HuH-7 (cell line): ENCODE data around the gene DPT.

Experiments used
- DNase-seq: peaks from one replicate; pipeline ENCODE4 v3.0.0; 2011; ENCODE audit warnings: low spot score

DPT gene

DNA sequence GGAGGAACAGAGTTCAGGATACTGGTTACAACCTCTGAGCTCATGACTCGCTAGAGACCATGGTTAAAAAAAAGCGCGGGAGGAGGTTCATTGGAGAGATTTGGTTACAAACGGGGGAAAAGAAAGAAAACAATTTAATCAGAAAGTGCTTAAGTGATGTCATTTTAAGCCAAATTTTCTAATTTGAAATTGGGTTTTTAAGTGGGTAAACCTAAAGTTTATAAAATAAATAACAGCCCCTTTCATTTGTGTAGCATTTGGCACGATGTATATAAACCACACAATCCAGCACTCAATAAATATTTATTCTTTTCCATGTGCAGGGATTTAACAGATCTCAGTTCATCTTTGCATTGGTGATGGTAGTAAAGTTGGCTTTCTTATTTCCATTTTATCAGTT lies 7.0 kb upstream of the DPT start:
- DNase-seq, result no peak

DNA sequence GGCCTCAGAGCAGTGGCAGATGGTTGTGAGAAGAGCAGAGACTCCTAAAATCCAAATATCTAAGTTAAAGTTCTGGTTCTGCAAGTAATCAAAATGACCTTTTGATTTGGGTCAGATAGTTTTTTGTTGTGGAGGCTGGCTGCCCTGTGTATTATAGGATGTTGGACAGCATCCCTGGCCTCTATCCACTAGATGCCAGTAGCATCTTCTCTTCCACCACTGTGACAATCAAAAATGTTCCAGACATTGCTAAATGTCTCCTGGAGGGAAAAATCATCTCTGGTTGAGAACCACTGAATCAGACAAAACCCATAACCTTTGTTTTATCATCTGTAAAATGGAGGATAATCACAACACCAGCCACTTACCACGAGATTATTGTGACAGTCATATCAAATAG lies 5.9 kb upstream of the DPT start:
- DNase-seq, result no peak

DNA sequence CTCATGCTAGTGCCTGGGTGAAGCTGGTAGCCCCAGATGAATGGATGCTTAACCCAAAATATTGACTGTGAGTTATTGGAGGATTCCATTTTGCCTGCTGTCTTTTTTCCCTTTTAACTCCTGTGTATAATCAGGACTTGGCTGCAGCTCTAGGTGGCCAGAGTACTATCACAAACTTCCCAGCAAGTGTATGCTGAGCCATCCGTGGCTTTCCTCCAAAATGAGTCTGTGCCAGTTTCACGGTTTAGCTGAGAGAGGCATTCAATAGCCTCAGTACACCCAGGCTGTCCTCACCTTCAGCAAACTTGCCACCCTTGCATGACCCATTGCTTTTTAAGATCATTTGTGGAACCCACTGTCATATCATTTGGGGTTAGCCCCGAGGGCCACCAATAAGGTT lies 5.3 kb upstream of the DPT start:
- no peak for DNase-seq

DNA sequence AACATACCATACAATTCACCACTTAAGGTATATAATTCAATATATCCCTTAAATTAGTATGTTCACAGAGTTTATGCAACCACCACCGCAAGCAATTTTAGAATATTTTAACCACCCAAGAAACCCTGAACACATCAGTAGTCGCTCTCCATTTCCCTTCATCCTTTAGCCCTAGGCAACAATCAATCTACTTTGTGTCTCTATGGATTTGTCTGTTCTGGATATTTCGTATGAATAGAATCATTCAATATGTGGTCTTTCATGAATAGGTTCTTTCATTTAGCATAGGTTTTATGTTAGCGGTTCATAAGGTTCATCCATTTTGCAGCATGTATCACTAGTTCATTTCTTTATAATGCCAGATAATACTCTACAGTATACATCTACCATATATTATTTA lies 4.2 kb upstream of the DPT start:
- no peak for DNase-seq

DNA sequence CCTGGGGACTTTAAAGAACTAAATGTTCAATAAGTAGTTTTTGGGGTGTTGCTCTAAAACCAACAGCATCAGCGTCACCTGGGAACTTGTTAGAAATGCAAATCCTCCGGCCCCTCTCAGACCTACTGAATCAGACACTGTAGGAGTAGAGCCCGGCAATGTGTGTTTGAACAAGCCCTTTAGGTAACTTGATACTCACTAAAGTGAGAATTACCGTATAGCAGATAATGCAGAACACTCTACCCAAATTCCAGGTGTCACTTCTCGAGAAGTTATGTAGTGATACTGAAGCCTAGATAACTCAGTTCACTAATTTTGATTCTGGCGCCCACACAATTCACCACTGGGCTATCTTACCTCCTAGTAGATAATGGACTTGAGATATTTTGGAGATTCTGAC lies 3.7 kb upstream of the DPT start:
- no peak for DNase-seq

DNA sequence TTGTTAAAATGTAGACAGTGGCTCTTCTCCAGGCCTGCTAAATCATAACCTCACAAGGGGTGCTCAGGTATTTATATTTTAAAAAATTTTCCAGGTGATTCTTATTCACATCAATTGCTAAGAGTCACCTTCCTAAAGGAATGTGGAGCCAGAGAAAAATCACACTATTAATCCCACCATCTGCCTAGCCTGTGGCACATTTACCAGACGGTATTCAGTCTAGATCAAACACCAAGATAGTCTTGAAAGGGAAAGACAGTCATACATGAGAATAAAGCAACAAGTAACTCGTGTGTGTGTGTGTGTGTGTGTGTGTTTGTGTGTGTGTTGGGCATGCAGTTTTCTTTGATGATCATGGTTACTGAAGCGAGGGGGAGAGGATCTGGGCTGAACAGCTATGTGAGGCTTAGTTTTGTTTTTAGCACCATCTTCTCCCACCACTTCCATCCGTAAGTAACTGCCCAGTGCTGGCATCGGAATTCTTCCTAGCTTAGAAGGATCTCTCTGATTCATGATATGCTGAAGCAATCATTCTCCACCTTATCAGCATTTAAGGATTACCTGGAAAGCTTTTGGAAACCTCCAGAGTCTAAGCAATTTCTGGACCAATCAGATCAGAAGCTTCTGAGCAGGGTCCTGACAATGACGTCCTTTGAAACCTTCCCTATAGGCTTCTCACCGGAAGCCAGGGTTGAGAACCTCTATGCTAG lies 2.4 kb upstream of the DPT start:
- no peak for DNase-seq

DNA sequence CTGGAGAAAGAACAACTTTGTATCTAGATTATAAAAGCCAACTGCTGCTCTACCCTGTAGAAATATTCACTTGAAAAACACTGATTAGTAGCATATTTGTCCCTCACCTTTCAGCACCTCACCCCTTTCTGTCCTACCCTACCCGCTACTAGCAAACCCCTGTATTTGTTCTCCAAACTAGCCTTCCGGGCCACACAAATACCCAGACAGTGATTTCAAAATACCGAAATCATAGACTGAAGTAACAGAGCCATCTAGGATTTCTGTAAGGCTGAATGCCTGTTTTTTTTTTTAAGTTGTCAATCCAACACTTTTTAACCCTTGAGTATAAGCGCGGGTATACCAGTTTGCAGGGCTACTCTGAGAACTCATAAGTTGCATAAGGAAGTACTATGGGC lies 398 bp upstream of the DPT start:
- DNase-seq, result no peak

DNA sequence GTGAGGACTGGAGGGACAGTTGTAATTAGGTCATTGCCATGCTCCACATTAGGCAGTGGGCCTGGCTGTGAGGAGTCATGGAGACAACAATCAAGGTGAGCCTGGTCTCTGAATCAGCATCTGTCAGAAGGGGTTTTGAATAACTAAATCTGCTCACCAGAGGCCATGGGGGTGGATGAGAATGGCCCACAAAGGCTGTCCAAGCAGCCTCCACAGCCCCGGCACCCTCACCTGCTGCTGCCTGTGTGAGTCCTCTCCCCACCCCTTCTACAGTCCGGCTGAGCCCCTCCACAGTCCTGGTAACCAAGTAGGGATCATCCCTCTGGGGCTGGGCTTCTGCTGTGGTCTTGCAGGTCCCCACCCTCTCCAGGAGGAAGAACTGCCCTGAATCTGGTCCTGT lies 2.3 kb downstream of the DPT start:
- no peak for DNase-seq

DNA sequence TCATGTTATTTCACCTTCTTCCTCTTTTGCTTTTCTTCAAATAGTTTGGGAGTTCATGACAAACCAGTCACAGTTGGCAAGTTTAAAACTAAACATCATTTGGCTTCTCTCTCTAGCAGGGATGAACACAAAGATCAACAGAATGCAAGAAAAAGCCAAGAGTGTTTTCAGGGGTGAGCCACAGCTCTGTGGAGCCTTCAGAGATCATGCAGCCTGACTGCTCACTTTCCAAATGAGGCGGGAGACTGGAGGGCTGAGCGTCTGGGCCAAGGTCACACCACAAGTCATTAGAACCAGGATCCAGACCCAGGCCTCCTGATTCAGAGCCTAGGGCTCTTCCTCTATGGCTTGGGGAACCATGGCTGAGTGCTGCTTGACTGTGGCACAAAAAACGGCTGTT lies 2.7 kb downstream of the DPT start:
- DNase-seq, result no peak

DNA sequence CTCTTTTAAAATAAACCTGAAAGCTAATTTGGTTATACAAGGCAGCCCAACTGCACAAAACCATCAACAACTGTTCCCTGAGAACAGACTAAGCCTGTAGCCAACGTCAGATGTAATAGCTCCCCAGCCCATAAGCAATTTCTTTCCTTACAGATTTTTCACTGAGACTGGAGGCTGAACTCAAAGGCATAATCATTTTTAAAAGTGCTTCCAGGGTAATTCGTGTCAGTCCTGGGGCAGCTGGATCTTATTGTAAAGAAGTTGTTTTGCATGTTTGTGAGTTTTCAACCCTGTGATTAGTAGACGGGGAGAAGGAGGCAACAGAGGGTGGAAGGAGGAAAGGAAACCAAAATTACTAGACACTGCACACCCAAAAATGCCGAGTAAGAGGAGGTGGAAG lies 3.2 kb downstream of the DPT start:
- no peak for DNase-seq

DNA sequence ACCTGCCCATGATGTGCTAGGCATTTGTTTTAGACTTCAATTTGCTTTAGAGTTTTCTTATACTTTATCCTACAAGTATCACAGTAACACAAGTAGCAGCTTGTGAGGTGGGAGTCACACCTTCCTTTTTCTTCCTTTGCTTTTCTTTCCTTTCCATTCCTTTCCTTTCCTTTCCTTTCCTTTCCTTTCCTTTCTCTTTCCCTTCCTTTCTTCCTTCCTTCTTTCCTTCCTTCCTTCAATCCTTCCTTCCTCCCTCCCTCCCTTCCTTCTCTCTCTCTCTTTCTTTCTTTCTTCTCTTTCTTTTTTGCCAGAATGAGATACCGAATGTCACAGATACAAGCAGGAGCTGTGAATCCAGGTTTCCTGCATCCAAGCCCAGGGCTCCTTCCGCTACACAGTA lies 3.9 kb downstream of the DPT start:
- DNase-seq, result no peak

DNA sequence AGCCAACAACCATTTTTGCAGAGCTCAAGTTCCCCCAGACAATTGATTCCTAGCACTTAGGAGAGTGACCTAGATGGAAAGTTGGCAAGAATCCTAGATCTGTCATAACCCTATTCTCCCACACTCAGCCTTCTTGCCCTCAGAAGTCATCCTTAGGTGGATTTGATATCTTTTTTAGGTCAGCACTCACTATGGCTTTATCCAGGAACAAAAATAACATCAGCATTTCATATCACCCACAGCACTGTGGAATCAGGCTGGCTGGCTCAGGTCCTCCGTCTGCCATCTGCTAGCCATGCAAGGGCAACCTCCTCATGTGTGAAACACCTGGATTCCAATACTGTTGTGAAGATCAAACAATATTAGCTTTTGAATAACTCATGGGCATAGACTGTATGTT lies 6.0 kb downstream of the DPT start:
- no peak for DNase-seq

DNA sequence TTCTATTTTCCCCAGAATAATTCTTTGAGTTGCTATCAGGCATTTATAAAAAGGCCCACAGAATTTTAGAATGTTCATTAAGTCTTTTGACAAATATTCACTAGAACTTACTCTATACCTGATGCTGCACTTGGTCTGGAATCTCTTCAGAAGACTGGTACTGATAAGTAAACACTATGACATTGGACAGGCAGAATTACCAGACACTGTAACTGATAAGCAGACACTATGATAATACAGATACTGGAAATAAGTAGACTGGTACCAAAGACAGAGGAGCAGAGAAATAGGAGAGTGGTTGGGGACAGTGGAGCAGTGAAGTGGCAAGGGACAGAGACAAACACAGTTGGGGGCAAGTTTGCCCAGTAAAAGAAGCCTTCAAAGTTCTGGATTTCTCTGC lies 8.2 kb downstream of the DPT start:
- no peak for DNase-seq

DNA sequence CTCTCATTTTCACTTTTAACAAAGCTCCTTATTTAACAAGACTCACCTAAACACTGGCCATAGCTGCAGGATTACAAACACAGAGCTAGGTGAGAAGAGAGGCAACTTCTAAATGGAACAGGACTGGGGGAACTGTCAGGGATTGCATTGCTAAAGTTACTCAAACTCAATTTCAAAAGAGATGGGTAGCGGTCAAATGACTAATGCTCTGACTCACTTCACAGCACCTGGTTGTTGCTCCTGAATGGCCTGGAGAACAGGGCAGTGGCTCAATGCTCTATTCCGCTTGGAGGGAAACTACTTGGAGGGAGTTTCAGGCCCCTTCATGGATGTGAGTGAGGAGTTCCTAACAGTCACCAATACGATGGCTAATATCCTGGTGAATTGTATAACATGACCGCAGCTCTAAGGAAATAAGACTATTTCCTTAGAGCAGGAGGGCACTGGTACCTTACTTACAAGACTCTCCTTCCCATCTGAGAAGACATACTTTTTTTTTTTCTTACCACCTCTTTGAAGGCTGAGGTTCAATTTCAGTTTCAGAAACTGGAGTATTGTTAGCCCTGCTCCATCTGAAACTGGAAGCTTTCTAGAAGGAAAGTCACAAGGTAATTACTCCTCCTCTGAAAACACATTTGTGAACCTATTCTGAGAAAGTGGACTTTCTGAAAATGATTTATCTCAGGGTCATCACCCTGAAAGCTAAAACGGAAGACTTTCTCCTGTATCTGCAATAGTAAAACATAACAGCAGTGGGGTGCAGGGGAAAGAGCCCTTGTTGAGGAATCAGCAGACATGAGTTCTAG lies 9.5 kb downstream of the DPT start:
- no peak for DNase-seq

DNA sequence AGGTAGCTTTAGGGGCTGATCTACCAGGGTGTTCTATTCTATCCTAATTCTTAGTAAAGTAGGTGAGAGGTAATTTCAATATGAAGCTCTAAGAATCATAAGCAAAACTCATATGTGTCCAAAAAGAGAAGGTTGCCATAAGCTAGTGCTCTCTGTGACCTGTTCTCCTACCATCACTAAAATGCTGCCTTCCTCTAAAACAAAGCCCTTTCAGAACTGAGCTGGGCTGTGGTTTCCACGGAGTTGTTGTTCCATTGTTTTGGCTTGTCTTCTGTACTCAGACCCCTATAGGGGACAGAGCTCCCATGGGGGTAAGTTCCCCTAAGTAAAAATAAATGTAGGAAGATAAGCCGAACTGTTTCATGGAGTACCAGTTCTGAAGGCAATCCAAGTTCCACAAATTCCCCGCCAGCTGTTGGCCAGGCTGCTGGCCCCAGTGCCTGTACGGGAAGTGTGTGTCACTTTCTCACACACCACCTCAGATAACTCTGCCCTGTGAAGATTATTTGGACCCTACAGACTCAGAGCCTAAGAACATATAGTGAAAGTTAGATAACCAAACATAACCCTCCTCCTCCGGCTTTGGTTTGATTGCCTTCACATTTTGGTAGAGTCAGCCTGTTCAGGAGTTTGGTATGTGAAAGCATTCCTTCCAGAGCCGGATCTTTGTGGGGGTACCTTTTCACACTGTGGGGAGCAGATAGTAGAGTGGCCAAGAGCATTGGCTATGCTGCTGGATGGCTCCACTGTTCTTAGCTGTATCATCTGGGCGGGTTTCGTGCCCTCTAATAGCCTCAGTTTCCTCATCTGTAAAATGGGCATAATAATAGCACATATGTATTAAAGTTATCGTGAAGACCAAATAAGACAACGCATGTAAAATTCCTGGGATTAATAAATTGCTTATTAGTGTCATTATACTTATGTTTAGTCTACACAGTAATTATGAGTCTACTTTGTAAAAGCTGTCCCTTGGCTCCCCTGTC lies 10.8 kb downstream of the DPT start:
- DNase-seq, result no peak

DNA sequence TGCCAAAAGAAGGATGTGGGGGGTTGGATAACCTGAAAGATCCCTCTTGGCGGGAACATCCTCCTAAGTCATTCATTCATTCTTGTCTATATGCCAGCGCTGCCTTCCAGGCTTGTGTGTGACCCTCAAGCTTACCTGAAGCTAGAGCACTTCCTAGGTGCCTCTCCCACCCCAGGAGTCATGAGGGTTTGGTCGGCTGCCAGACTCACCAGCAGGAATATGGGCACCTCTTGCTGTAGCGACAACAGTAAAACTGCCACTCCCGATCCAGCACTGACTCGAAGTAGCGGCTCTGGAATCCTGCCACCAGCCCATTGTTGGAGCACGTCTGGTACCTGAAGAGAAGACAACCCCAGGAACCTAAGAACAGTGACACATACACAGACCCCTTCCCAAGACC lies 15.0 kb downstream of the DPT start:
- no peak for DNase-seq

DNA sequence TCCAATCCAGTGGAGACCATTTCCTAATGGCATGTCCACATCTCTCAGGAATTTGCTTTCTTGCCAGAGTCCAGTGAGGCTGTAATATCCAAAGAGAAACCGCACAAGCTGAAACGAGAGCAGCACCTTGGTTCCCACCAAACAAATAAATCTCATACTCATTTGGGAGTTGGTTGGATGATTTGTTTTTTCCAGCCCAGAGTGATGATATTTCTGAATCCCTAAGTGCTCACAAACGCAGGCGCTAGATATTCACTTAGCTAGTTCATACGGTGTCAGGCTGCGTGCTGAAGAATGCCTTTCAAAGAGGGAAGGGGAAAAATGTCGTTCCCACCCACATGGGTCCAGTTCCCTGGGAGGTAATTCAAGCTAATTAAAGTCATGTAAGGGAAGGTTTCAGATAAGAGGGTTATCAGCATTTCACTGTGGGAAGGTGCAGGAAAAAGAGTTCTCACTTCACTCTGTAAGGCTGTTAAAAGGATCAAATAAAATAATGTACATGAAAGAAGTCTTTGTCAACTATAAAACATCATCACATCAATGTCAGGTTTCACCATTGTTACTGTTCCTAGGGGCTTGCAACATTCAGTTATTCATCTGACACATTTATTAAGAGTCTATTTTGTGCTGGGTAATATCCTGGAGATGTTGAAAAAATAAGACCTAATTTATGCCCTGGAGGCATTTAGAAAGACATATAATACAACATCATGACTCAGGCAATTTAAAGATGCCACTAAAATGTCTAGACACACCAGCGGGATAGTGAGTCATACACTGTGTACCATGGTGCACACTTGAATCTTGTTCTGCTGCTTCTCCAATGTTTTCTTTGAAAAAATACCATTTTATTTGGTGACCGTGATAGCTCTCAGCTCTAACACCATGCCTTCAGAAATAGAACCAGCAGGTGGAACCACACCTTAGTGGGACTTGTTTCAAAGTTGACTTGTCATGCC lies 19.3 kb downstream of the DPT start:
- DNase-seq, result no peak

DNA sequence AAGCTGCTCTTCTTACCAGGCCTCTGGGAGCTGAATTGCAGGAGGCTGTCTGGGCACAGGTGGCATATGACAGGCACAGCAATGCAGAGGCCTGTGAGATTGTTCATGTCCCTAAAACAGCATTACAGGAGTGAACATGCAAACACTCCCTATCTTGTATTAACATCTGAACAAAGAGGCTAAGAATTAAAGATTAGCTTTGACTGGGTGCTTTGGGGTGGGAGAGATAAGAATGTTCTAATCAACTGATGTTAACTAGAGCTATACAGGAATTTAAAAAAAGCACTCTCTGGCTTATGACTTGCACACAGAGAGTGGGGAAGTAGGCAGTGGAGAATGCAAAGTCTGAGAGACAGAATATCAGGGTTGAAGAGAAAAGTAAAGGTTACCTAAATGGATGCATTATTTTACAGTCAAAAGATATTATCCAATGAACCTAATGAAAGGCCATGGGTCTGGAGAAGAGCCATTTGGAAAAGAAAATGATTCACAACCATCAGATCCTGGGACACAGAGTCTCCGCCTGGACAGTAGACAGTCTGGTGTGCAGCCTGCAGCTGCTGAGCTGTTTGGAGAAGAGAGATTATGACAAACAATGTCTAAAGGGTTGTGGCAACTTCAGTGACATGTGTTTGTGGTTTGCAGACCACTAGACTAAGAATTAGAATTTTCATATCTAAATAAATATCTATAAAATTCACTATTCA lies 20.2 kb downstream of the DPT start:
- DNase-seq, result no peak

DNA sequence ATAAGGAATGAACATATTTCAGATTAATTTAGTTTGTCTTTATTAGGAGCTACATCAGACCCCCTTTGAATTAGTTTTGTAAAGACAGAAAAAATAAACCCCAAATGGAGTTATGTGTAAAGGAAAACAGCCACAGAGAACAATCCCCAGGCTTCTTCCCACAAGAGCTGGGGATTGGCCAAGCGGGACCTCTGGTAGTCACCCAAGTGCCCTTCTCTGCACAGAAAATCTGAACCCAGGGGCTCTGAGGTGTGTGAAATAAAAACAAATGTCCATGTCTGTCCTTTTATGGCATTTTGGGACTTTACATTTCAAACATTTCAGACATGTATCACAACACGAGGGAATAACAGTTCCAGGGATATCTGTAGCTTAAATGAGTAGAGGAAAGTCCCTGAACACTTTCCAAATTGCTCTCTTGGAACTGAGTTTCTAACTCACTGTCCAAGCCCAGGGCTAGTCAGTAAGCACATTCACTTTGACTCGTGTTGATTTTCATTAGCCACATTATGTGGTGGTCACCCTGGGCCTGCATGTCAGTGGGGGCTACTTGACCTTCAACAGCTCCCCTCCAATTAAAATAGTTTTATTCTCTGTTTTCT lies 22.5 kb downstream of the DPT start:
- DNase-seq, result no peak

DNA sequence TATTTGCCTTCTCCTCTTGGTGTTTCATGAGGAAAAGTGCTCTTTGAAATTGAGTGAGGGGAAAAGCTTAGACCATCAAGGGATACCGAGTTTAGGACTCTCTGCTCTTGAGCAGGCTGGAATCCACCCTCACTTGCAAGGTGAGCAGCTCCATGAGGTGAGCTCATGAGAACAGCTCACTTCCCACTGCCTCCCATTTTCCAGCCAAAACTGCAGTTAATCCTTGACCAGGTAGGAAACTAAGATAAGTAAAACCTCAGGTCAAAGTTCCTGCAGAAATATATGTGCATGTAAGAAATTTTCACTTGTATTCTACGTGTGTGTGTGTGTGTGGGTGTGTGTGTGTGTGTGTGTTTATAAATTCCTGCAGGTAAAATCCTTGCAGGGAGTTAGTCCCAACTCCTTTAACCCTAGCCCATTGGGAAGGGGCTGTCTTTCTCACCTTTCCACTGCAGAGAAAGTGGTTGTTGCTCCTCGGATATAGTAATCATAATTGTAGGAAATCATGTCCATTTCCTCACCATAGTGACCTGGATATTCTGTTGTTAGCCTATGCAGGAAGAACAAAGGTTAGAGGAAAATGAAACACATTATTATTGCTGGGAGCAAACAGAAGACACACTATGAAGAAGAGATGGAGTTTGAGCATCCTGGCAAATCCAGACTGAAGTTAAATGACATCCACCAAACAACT lies 28.3 kb downstream of the DPT start:
- no peak for DNase-seq
